B cell (primary cell): Measurements from ENCODE around the gene STT3A. TPM values are rescaled to one million over a fixed set of nuclear protein-coding genes. Genes with fewer than 3 reads are reported as not detected.

Experiments used
- ATAC-seq: fragments of 200-7000 bp; cut with Tn5 transposase; one replicate; pipeline ENCODE4 v1.10.0; 2021; ENCODE audit warnings: low read depth, mild to moderate bottlenecking, moderate number of reproducible peaks, moderate library complexity
- CTCF ChIA-PET: fragments of 350-600 bp; sonication (Branson Sonifier 250); formaldehyde crosslinking; loops from one replicate; lab custom pipeline; 2021; ENCODE audit warnings: antibody characterized with exemption, inconsistent platforms; lab: Charles Lee
- POLR2A ChIA-PET: fragments of 350-600 bp; sonication (Branson Sonifier 250); formaldehyde crosslinking; loops from one replicate; lab custom pipeline; 2021; ENCODE audit warnings: antibody characterized with exemption; lab: Charles Lee
- DNase-seq: peaks from one replicate; pipeline ENCODE4 v3.0.0; 2013
- H2AFZ ChIP-seq: 2 replicates; pipeline ENCODE4 v1.6.1; 2012; ENCODE audit warnings: mild to moderate bottlenecking, low read depth, low read length; ENCODE audit not compliant: insufficient read depth, poor library complexity, severe bottlenecking
- H3K27ac ChIP-seq, 2 donors: 1 replicate in 1 of 2; 2 replicates in 1 of 2; pipeline ENCODE4 v1.5.1; 2012 to 2013; ENCODE audit warnings: low read length in 2 of 2, mild to moderate bottlenecking in 2 of 2, moderate library complexity in 1 of 2
- H3K27me3 ChIP-seq, 4 experiments: fragments of 200-600 bp in 1 of 4; sonication (generic) in 1 of 4; replicated peaks in 1 of 4; 1 replicate in 2 of 4; 2 replicates in 2 of 4; pipeline versions ENCODE4 v1.6.1 to v1.7.0; 2013 to 2016; ENCODE audit warnings: low read length in 3 of 4, mild to moderate bottlenecking in 2 of 4, mixed read lengths in 1 of 4, moderate library complexity in 1 of 4; ENCODE audit not compliant: insufficient read depth in 4 of 4, control insufficient read depth in 3 of 4; ENCODE audit errors: control extremely low read depth in 1 of 4
- H3K36me3 ChIP-seq, 2 experiments: replicated peaks in 1 of 2; 1 replicate in 1 of 2; 2 replicates in 1 of 2; pipeline versions ENCODE4 v1.6.1 to v1.7.1; 2013; ENCODE audit warnings: low read length in 1 of 2; ENCODE audit not compliant: insufficient read depth in 2 of 2, control insufficient read depth in 1 of 2; ENCODE audit errors: control extremely low read depth in 1 of 2, extremely low read depth in 1 of 2
- H3K4me1 ChIP-seq, 2 donors: fragments of 200-600 bp in 1 of 2; sonication (generic) in 1 of 2; 1 replicate in 1 of 2; 2 replicates in 1 of 2; pipeline versions ENCODE4 v1.5.1 to v1.6.1; 2013 to 2017; ENCODE audit warnings: low read length in 2 of 2; ENCODE audit not compliant: control insufficient read depth in 2 of 2, insufficient read depth in 2 of 2
- H3K4me2 ChIP-seq: replicated peaks from 2 replicates; pipeline ENCODE3; 2012; ENCODE audit warnings: mild to moderate bottlenecking, low read depth, low read length; ENCODE audit not compliant: poor library complexity, severe bottlenecking
- H3K4me3 ChIP-seq, 5 experiments: fragments of 200-600 bp in 1 of 5; sonication (generic) in 1 of 5; 1 replicate in 3 of 5; 2 replicates in 2 of 5; pipeline versions ENCODE4 v1.5.1 to v1.7.0; 2011 to 2016; ENCODE audit warnings: low read length in 4 of 5, mild to moderate bottlenecking in 4 of 5, low read depth in 2 of 5, control low read depth in 1 of 5, moderate library complexity in 1 of 5; ENCODE audit not compliant: insufficient read depth in 1 of 5; ENCODE audit errors: control extremely low read depth in 1 of 5, extremely low read depth in 1 of 5
- H3K79me2 ChIP-seq: fragments of 200-600 bp; sonication (generic); one replicate; pipeline ENCODE4 v1.6.0; 2016; ENCODE audit warnings: low read length; ENCODE audit not compliant: control insufficient read depth, insufficient read depth
- H3K9ac ChIP-seq: fragments of 200-600 bp; sonication (generic); 2 replicates; pipeline ENCODE4 v1.6.1; 2017; ENCODE audit warnings: mild to moderate bottlenecking, low read length, moderate library complexity
- H3K9me3 ChIP-seq, 3 donors: one replicate each; pipeline versions ENCODE4 v1.6.1 to v1.7.1; 2013; ENCODE audit warnings: low read length in 2 of 3; ENCODE audit not compliant: control insufficient read depth in 2 of 3, insufficient read depth in 1 of 3; ENCODE audit errors: control extremely low read depth in 1 of 3
- H4K20me1 ChIP-seq: 2 replicates; pipeline ENCODE4 v1.6.0; 2012; ENCODE audit warnings: mild to moderate bottlenecking, low read length; ENCODE audit not compliant: insufficient read depth, control insufficient read depth, poor library complexity, severe bottlenecking
- H3K27ac Mint-ChIP-seq: one replicate; pipeline ENCODE4 v1.8.0; 2021; ENCODE audit warnings: mixed read lengths
- H3K27me3 Mint-ChIP-seq: one replicate; pipeline ENCODE4 v1.8.0; 2021; ENCODE audit warnings: mixed read lengths
- H3K4me1 Mint-ChIP-seq: one replicate; pipeline ENCODE4 v1.8.0; 2021; ENCODE audit warnings: mixed read lengths
- H3K4me3 Mint-ChIP-seq: one replicate; pipeline ENCODE4 v1.8.0; 2021; ENCODE audit warnings: mixed read lengths
- H3K9me3 Mint-ChIP-seq: one replicate; pipeline ENCODE4 v1.8.0; 2022; ENCODE audit warnings: mixed read lengths; ENCODE audit not compliant: insufficient read depth
- CTCF ChIP-seq: fragments of 200-600 bp; IDR thresholded peaks from one replicate; pipeline ENCODE4 v1.8.0; 2022; ENCODE audit warnings: antibody characterized with exemption, mild to moderate bottlenecking
- EZH2 ChIP-seq: IDR thresholded peaks from 2 replicates; pipeline ENCODE4 v1.6.1; 2012; ENCODE audit warnings: borderline replicate concordance, low read depth, mild to moderate bottlenecking, moderate library complexity, low read length; ENCODE audit not compliant: insufficient read depth, poor library complexity, severe bottlenecking
- WGBS: methylation state at CpG from one replicate; pipeline ENCODE4 v1.1.5; 2013; ENCODE audit warnings: missing lambda C conversion rate; ENCODE audit not compliant: insufficient coverage; 5-methylcytosine and 5-hydroxymethylcytosine counted together
- intact Hi-C: fragments of 100-400 bp; cut with micrococcal nuclease; formaldehyde crosslinking; loops from one replicate; pipeline ENCODE4 v1.10.0; 2022
- polyA plus RNA-seq: library from polyadenylated mRNA; depleted of rRNA; stranded (reverse); fragments of >200 nt; gene quantifications from 2 replicates; pipeline ENCODE4 v1.2.3, GENCODE V29; 2012
- small RNA-seq: library from RNA; depleted of rRNA; stranded (forward); fragments of <200 nt; gene quantifications from one replicate; pipeline ENCODE3, GENCODE V24; 2012; ENCODE audit warnings: low replicate concordance, low read depth; ENCODE audit not compliant: insufficient read length
- total RNA-seq, 2 donors: library from RNA; stranded (reverse); fragments of 120-200 nt in 1 of 2; gene quantifications; 1 replicate in 1 of 2; 2 replicates in 1 of 2; pipeline versions ENCODE4 v1.2.3 to v1.2.4, GENCODE V29; 2013 to 2022

STT3A gene
- total and polyA plus RNA-seq, 2 donors (not counting 1 experiment from before 2014, with no cell fraction given), result 29.7 to 78.4 TPM

DNA sequence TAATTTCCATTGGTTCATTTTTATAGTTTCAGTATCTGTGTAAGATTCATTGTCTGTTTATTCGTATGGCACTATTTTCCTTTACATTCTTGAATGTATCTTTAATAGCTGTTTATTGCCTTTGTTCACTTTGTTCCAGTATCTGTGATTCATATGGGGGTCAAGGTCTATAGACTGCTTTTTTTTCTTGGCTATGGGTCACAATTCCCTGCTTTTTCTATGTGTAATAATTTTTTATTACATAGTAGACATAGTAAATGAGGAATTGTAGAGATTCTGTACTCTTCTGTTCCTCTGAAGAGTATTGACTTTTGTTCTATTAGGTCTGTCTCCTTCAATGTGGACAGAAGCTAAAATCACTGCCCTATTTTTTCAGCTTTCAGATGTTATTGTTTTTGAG lies 77.5 kb downstream of the STT3A start:
- no peaks in the 10 kb centered on the region for H4K20me1 ChIP-seq
- peaks cover 0 to 1% of the 10 kb centered on the region in 2 experiments for H3K36me3 ChIP-seq
- H2AFZ ChIP-seq, result no peak overlapping the region
- TF ChIP-seq CTCF (no peak), EZH2 (no peak)
- no peak overlapping the region for H3K4me2 ChIP-seq
- H3K9me3 Mint-ChIP-seq, result peaks cover 4% of the 10 kb centered on the region
- ChIA-PET CTCF (no interaction called here), POLR2A (interaction anchor here (0.5 kb wide), 1 partner anchor 138 kb away, joined by 3 read pairs; no protein-coding TSS in a partner anchor)
- ATAC-seq (no peak), DNase-seq (no peak)
- no peak overlapping the region for H3K27ac Mint-ChIP-seq
- no peak overlapping the region for H3K27ac ChIP-seq
- H3K27me3 ChIP-seq, result no peaks in the 10 kb centered on the region
- no peaks in the 10 kb centered on the region for H3K4me1 ChIP-seq
- WGBS, result no CpG with 5 or more reads among the region's 1 CpG
- no peak overlapping the region for H3K9ac ChIP-seq
- H3K4me3 ChIP-seq, result no peak overlapping the region
- H3K79me2 ChIP-seq, result no peaks in the 10 kb centered on the region
- H3K4me1 Mint-ChIP-seq, result no peaks in the 10 kb centered on the region
- H3K9me3 ChIP-seq, result peaks cover 0 to 3% (median 3%) of the 10 kb centered on the region in 3 donors
- H3K27me3 Mint-ChIP-seq, result no peaks in the 10 kb centered on the region
- no peak overlapping the region for H3K4me3 Mint-ChIP-seq
- intact Hi-C loops, result no loop called here

DNA sequence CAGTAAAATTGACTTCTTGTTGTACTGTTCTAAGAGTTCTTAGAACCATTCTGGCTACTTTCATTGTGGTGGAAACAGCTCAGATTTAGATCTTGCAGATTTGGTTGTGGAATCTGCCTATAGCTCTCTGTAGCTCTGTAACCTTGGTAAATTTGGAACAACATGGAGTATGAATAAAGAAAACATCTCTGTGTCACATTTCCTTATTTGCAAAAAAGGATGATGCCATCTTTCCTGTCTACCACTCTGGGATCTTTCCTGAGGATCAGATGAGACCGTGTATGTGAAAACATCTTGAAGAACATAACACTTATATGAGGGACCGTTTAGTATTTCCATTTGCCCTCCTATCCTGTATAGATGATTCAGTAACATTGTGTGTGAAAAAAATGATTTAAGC lies 78.9 kb downstream of the STT3A start:
- H3K9me3 Mint-ChIP-seq, result peaks cover 4% of the 10 kb centered on the region
- no peak for ATAC-seq
- H2AFZ ChIP-seq, result no peak overlapping the region
- WGBS, result no CpG with 5 or more reads among the region's 2 CpGs
- H3K4me3 ChIP-seq, result no peak overlapping the region
- H3K27me3 ChIP-seq, result no peaks in the 10 kb centered on the region
- no peak for DNase-seq
- ChIA-PET CTCF (no interaction called here), POLR2A (no interaction called here)
- H3K36me3 ChIP-seq, result peaks cover 0 to 1% of the 10 kb centered on the region in 2 experiments
- H3K27me3 Mint-ChIP-seq, result no peaks in the 10 kb centered on the region
- peaks cover 0 to 3% (median 2%) of the 10 kb centered on the region in 3 donors for H3K9me3 ChIP-seq
- H3K79me2 ChIP-seq, result no peaks in the 10 kb centered on the region
- no peak overlapping the region for H3K4me2 ChIP-seq
- TF ChIP-seq EZH2 (no peak), CTCF (no peak)
- H4K20me1 ChIP-seq, result no peaks in the 10 kb centered on the region
- no peaks in the 10 kb centered on the region for H3K4me1 Mint-ChIP-seq
- intact Hi-C loops, result no loop called here
- H3K27ac Mint-ChIP-seq, result no peak overlapping the region
- no peak overlapping the region for H3K9ac ChIP-seq
- H3K4me3 Mint-ChIP-seq, result no peak overlapping the region
- no peaks in the 10 kb centered on the region for H3K4me1 ChIP-seq
- no peak overlapping the region for H3K27ac ChIP-seq

Small RNAs within 50 kb of the gene (small RNA-seq; reads per million reads assigned to genes)
- not detected for gene RNU2-35P
- not detected for gene RNU6-1156P

Other genes with a start within 250 kb of the STT3A start
- gene FEZ1, start 96.6 kb upstream of the STT3A start, total RNA-seq, result 1.3 and 2.1 TPM in 2 replicates
- 0.06 and 0.39 TPM in 2 replicates for gene FEZ1, start 96.6 kb upstream of the STT3A start, polyA plus RNA-seq
- gene EI24, start 23.4 kb upstream of the STT3A start, total RNA-seq, result 20.2 and 21.9 TPM in 2 replicates
- gene EI24, start 23.4 kb upstream of the STT3A start, polyA plus RNA-seq, result 12.9 and 15.6 TPM in 2 replicates
- 3.0 and 3.5 TPM in 2 replicates for gene CHEK1, start 32.3 kb downstream of the STT3A start, total RNA-seq
- gene CHEK1, start 32.3 kb downstream of the STT3A start, polyA plus RNA-seq, result 0.81 and 3.3 TPM in 2 replicates
- not detected in 2 replicates for gene ACRV1, start 88.0 kb downstream of the STT3A start, total RNA-seq
- gene ACRV1, start 88.0 kb downstream of the STT3A start, polyA plus RNA-seq, result not detected in 2 replicates
- not detected in 2 replicates for gene PATE1, start 153.4 kb downstream of the STT3A start, total RNA-seq
- not detected in 2 replicates for gene PATE1, start 153.4 kb downstream of the STT3A start, polyA plus RNA-seq
- not detected in 2 replicates for gene PATE2, start 186.0 kb downstream of the STT3A start, total RNA-seq
- gene PATE2, start 186.0 kb downstream of the STT3A start, polyA plus RNA-seq, result not detected in 2 replicates
- gene PATE3, start 195.3 kb downstream of the STT3A start, total RNA-seq, result not detected in 2 replicates
- gene PATE3, start 195.3 kb downstream of the STT3A start, polyA plus RNA-seq, result not detected in 2 replicates
- not detected in 2 replicates for gene PATE4, start 240.5 kb downstream of the STT3A start, total RNA-seq
- gene PATE4, start 240.5 kb downstream of the STT3A start, polyA plus RNA-seq, result not detected in 2 replicates